Stimulated activated CD8-positive, alpha-beta memory T cell treated with anti-CD3 and anti-CD28 coated beads, Interleukin-4, amount 100 ng/mL, for 24 hours (primary cell): Measurements from ENCODE around the gene LCORL.
"Not testable (repeated sequence)": the region's sequence is repeated elsewhere in the genome, so short reads cannot be mapped to it uniquely, and the experiment has no call there.

Source experiments
- DNase-seq: peaks from one replicate; pipeline ENCODE4 v3.0.0-alpha.2; 2020; ENCODE audit warnings: low read depth

The LCORL gene

DNA sequence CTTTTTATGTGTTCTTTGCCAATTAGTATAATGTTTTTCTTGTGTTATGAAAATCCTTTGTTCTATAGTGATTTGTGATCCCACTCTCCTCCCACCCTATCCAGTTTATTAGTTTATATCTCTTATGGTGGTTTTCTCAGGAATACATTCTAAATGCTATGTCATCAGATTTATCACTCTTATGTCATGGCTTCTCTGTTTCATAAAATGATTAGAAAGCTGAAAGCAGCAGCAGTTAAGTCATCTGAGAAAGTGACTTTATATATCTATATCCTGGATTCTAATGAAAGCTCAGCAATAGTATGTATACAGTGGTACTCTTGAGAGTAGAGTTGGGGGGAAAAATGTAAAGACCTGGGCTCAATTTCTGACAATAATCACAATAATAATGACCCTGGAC is 169.6 kb downstream of the LCORL start:
- DNase-seq = no peak

DNA sequence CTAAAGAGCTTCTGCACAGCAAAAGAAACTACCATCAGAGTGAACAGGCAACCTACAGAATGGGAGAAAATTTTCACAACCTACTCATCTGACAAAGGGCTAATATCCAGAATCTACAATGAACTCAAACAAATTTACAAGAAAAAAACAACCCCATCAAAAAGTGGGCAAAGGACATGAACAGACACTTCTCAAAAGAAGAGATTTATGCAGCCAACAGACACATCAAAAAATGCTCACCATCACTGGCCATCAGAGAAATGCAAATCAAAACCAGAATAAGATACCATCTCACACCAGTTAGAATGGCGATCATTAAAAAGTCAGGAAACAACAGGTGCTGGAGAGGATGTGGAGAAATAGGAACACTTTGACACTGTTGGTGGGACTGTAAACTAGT is 171.3 kb downstream of the LCORL start:
- not testable (repeated sequence) for DNase-seq

- no peak for DNase-seq
These were observed 175.3 kb downstream of the LCORL start for GRCh38 chr4:17846266-17846665.

DNA sequence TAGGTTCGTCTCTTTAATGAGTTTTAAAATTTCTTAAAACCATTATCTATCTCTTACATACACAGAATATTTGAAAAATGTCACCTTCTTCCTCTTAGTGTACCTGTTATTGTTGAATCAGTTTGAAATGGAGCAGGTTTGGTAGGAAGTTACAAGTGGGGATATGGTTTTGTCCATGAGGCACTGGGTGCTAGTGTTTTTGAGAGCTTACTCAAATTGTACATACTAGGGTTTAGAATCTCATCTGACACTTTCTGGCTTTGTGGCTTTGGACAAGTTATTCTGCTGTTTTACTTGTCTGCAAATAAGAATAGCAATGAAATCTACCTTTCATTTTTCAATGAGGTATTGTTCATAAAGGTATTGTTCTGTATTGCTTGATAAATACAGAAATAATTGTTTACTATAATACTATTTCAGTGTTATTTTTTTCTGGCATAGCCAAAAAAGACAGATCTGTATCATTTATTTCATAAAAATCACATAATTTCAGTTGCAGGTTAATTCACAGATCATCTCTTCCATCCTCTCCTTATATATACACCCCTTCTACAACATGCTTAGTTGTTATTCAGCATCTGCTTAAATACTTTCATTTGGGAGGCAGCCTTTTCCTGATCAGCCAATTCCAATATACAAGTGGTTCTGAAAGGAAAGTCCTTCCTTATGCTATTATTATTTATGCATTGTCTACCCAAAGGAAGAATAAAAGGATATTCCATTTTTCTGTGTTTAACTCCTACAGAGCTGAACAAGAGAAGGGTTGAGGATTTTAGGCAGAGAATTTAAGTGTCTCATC is 197.5 kb downstream of the LCORL start:
- DNase-seq = no peak

GRCh38 chr4:17817027-17817426 is 204.5 kb downstream of the LCORL start:
- DNase-seq = no peak

DNA sequence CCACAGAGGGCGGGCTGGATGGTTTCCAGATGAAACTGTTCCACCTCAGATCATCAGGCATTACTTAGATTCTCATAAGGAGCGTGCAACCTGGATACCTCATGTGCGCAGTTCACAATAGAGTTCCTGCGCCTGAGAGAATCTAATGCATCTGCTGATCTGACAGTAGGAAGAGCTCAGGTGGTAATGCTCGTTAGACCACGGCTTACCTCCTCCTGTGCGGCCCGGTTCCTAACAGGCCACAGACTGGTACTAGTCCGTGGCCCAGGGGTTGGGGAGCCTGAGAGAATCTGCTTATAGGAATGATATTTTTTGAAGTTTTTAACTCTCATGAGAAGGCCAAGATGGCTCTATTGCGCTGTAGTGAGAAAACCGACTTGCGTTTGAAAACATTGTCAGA is 205.4 kb downstream of the LCORL start:
- DNase-seq = no peak

GRCh38 chr4:17814140-17814539 is 207.4 kb downstream of the LCORL start:
- DNase-seq = no peak

DNA sequence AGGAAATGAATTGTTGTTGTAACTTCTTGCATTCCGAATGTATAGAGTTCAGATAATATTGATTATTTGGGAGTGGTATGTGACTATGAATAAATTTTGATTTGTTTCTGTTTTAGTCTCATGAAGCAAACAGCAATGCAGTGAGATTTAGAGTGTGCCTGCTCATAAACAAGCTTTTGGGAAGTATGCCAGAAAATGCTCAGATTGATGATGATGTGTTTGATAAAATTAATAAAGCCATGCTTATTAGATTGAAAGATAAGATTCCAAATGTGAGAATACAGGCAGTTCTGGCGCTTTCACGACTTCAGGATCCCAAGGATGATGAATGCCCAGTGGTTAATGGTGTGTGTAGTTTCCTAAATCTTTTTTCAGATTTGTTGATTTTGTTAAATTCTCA is 208.8 kb downstream of the LCORL start:
- no peak for DNase-seq

- DNase-seq = no peak
These were observed 209.4 kb downstream of the LCORL start for GRCh38 chr4:17812125-17812524.

- DNase-seq = peak; percentile 4
These were observed 210.4 kb downstream of the LCORL start for GRCh38 chr4:17811078-17811603.

DNA sequence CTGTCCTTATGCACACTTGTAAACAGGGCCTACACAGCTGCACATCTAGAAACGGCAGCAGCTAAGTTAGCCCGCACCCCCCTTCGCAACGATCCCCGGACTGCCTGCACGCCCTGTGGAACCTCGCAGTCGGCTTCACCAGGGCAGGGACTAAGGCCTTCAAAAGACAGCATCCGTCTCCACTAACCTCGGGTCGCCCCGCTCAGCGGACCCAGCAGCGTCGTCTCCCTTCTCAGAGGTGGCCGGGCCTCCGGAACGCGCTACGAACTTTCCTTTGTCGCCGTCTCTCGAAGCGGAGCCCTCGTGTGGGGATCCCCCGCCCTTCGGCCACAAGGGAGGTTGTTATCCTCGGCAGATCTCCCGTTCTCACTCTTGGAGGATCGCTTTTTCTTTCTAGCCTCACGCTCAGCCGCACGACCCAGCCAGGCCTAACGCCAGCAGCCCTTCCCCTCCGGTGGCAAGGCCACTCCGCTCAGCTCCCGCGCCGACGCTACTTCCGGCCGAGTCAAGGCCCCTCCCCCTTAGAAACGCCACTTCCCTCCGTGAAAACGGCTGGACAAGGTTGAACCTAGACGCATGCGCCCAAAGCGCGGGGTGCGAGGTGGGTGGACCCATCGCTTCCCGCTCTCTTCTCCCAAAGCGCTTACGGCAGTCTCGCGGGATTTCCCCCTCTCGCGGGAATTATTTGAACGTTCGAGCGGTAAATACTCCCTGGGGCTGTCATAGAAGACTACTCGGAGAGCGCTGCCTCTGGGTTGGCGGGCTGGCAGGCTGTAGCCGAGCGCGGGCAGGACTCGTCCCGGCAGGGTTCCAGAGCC is 211.1 kb downstream of the LCORL start, which contains the start of the genes DCAF16 and NCAPG:
DCAF16 (minus strand) TSS at position 498 of the 818 bp plus-strand sequence. CDS start 6,616 bp downstream, outside the sequence.
NCAPG (plus strand) TSS at position 720 of the 818 bp plus-strand sequence. CDS start 99 bp downstream, outside the sequence.
- peak; percentile 99 for DNase-seq

- DNase-seq = no peak
These were observed 211.9 kb downstream of the LCORL start for GRCh38 chr4:17809667-17810066.

DNA sequence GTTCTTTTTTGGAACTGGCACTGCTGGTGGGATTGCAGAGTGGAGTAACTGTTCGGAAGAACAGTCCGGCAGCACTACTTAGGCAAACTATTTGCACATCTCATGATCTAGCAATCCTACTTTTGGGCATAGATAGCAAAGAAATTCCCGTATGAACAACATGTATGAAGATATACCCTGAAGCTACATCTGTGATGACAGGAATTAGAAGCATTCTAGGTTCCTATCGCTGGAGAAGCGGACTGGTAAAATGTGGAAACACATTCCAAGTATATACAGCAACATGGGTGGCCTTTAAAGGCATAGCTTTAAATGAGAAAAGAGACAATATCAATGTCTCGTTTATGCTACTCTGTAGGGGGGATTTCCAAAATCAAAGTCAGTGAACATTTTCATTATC is 214.1 kb downstream of the LCORL start:
- DNase-seq = no peak

- DNase-seq = no peak
These were observed 215.9 kb downstream of the LCORL start for GRCh38 chr4:17805580-17806155.

- DNase-seq = no peak
These were observed 223.7 kb downstream of the LCORL start for GRCh38 chr4:17797808-17798207.

DNA sequence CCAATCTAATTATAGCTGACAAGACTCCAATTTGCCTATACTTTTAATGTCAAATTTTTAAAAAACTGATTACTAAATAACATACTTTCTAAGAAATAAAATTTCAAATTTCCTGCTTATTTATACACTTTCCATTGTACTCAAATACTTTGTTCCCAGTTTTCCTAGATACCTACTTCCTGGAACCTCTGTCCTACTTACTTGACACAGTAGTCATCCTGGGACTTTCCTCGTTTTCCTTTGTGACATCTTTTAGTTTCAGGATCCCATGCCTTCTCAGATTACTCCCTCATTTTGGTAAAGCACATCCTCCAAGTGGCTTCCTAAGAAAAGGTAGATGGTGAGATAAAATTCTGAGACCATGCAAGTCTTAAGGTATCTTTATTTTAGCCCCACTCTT is 226.8 kb downstream of the LCORL start:
- no peak for DNase-seq
